Measurements from ENCODE around the gene RPS15. TPM values are rescaled to one million over a fixed set of nuclear protein-coding genes. Genes with fewer than 3 reads are reported as not detected.

RPS15 gene
- total RNA-seq, 4 donors from 2014 or later = 4,239 to 4,988 (median 4,337) TPM

- H3K9me3 ChIP-seq = no peaks in the 10 kb centered on the region
- TF ChIP-seq CTCF (IDR thresholded peaks at IDR 0.05) = no peak
- peak in 1 of 2 donors; percentile 29 for TF ChIP-seq EP300 (IDR thresholded peaks at IDR 0.05)
- peaks cover 0 to 60% (median 41%) of the 10 kb centered on the region in 4 donors for H3K4me1 ChIP-seq
- peaks cover 0 to 8% (median 0%) of the 10 kb centered on the region in 3 donors for H3K36me3 ChIP-seq
- H3K27ac ChIP-seq = peak overlapping the region; percentile 81 to 99 (median 95)
- DNase-seq (ENCODE audit: low spot score in 2 of 2) = no peak
- H3K27me3 ChIP-seq = no peaks in the 10 kb centered on the region
- 0 to 1% methylated on average over 5 to 64 of the region's 69 CpGs for WGBS, 2 donors
- peak overlapping the region; percentile 92 to 100 (median 97) for H3K4me3 ChIP-seq
These were observed 29.6 kb upstream of the RPS15 start for GRCh38 chr19:1408300-1409203.

- Histone ChIP-seq H3K36me3 (peaks cover 0 to 9% (median 0%) of the 10 kb centered on the region in 3 donors), H3K27ac (peak overlapping the region; percentile 81 to 99 (median 96)), H3K4me3 (peak overlapping the region; percentile 92 to 100 (median 97)), H3K4me1 (peaks cover 0 to 68% (median 41%) of the 10 kb centered on the region in 4 donors), H3K9me3 (no peaks in the 10 kb centered on the region), H3K27me3 (no peaks in the 10 kb centered on the region)
- 58 to 62% methylated on average over 29 to 33 of the region's 33 CpGs for WGBS, 2 donors
- DNase-seq (ENCODE audit: low spot score in 2 of 2) = no peak
- TF ChIP-seq EP300 (IDR thresholded peaks at IDR 0.05) (no peak), CTCF (IDR thresholded peaks at IDR 0.05) (no peak), POLR2A (IDR thresholded peaks at IDR 0.05) (no peak)
These were observed 28.8 kb upstream of the RPS15 start for GRCh38 chr19:1409204-1410005.

- 76 to 78% methylated on average over 14 to 15 of the region's 23 CpGs for WGBS, 2 donors
- TF ChIP-seq POLR2A (IDR thresholded peaks at IDR 0.05) (no peak), EP300 (IDR thresholded peaks at IDR 0.05) (no peak), CTCF (IDR thresholded peaks at IDR 0.05) (no peak)
- Histone ChIP-seq H3K27me3 (no peaks in the 10 kb centered on the region), H3K27ac (peak overlapping the region in 3 of 4 donors; percentile 59 to 99 (median 95)), H3K4me1 (peaks cover 0 to 77% (median 44%) of the 10 kb centered on the region in 4 donors), H3K9me3 (no peaks in the 10 kb centered on the region), H3K4me3 (peak overlapping the region in 1 of 4 donors; percentile 100), H3K36me3 (peaks cover 0 to 9% (median 0%) of the 10 kb centered on the region in 3 donors)
- no peak for DNase-seq (ENCODE audit: low spot score in 2 of 2)
These were observed 27.9 kb upstream of the RPS15 start for GRCh38 chr19:1410136-1410786.

GRCh38 chr19:1410789-1411188, 27.4 kb upstream of the RPS15 start:
- Histone ChIP-seq H3K27me3 (no peaks in the 10 kb centered on the region), H3K36me3 (peaks cover 0 to 9% (median 0%) of the 10 kb centered on the region in 3 donors), H3K27ac (peak overlapping the region in 3 of 4 donors; percentile 59 to 99 (median 95)), H3K4me3 (no peak overlapping the region), H3K4me1 (peaks cover 0 to 82% (median 49%) of the 10 kb centered on the region in 4 donors), H3K9me3 (no peaks in the 10 kb centered on the region)
- DNase-seq (ENCODE audit: low spot score in 2 of 2) = no peak
- WGBS, 2 donors = 66 to 78% methylated on average over 5 to 9 of the region's 9 CpGs
- no peak for TF ChIP-seq EP300 (IDR thresholded peaks at IDR 0.05)
- TF ChIP-seq POLR2A (IDR thresholded peaks at IDR 0.05) = no peak
- TF ChIP-seq CTCF (IDR thresholded peaks at IDR 0.05) = no peak

All from tibial nerve (tissue), 4 donors.